ENCODE results near the gene AIP.

DNA sequence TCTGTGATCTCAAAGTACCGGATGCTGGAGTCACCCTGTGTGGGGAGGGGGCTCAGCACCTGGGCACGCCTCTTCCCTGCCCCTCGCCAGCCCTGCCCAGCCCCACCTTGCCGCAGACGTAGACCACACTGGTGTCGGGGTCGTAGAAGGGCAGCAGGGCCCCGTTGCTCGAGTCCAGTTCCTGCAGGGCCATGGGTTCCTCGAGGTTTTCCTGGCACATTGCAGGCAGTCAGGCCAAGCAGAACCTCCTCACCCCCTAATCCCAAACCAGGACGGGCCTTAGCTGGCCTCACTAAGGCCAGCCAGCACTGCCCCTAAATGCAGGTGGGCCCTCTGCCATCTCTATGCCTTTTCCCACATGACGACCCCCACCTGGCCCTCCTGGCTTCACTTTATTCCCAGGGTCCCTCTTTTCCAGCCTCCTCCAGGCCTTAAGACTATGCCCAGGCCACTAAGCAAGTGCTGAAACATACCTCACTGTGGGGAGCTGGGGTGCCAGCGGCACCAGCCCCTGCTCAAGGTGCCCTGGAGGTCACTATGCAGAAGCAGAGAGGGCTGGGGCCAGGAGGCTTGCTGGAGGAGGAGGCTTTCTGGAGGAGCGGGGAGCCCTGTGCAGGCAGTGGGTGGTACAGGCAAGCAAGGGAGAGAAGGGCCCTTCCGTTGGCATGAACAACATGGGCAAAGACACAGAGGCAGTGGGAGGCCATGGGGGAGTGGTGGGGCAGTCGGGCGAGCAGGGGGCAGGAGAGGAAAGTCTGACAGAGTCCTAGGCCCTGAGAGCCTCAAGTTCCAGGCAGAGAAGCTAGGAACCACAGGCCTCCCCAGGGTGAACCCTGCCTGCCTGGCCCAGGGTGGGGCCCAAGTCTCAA lies 42.4 kb upstream of the AIP start:
- peak; percentile 17; the same call in 1 of the 2 replicates for TF ChIP-seq POLR2AphosphoS5 (IDR thresholded peaks at IDR 0.05; ENCODE audit: low read depth, low read length)
- TF ChIP-seq BRCA1 (IDR thresholded peaks at IDR 0.05; ENCODE audit: low read depth, low read length): no peak
- TF ChIP-seq POLR2A (IDR thresholded peaks at IDR 0.05; ENCODE audit: control extremely low read depth in 1 of 2, low read depth in 2 of 2, low read length in 2 of 2): no peak; a peak in 1 of 3 replicates
- TF ChIP-seq, protein P1, sequence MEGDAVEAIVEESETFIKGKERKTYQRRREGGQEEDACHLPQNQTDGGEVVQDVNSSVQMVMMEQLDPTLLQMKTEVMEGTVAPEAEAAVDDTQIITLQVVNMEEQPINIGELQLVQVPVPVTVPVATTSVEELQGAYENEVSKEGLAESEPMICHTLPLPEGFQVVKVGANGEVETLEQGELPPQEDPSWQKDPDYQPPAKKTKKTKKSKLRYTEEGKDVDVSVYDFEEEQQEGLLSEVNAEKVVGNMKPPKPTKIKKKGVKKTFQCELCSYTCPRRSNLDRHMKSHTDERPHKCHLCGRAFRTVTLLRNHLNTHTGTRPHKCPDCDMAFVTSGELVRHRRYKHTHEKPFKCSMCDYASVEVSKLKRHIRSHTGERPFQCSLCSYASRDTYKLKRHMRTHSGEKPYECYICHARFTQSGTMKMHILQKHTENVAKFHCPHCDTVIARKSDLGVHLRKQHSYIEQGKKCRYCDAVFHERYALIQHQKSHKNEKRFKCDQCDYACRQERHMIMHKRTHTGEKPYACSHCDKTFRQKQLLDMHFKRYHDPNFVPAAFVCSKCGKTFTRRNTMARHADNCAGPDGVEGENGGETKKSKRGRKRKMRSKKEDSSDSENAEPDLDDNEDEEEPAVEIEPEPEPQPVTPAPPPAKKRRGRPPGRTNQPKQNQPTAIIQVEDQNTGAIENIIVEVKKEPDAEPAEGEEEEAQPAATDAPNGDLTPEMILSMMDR (IDR thresholded peaks at IDR 0.05; ENCODE audit: control extremely low read depth in 1 of 3, insufficient read depth in 1 of 3, low read depth in 1 of 3, low read length in 3 of 3): no peak
- no peak for TF ChIP-seq GABPA (IDR thresholded peaks at IDR 0.05; ENCODE audit: borderline replicate concordance, insufficient read depth, low read length)
- TF ChIP-seq EP300 (IDR thresholded peaks at IDR 0.05; ENCODE audit: borderline replicate concordance in 1 of 2, low read depth in 2 of 2, low read length in 2 of 2): no peak
- TF ChIP-seq ATF3 (IDR thresholded peaks at IDR 0.05; ENCODE audit: insufficient read depth, low read depth, low read length): no peak
- TF ChIP-seq JUN (IDR thresholded peaks at IDR 0.05; ENCODE audit: low read depth, low read length): no peak

All from H1 (cell line).